Measurements from ENCODE around the gene TRAFD1. TPM values are rescaled to one million over a fixed set of nuclear protein-coding genes. Genes with fewer than 3 reads are reported as not detected.

The TRAFD1 gene
- total and polyA plus RNA-seq, 9 of the 15 experiments (the other 6 are each of a cell fraction or from before 2014, with no cell fraction given): 41.3 to 85.5 (median 54.5) TPM

DNA sequence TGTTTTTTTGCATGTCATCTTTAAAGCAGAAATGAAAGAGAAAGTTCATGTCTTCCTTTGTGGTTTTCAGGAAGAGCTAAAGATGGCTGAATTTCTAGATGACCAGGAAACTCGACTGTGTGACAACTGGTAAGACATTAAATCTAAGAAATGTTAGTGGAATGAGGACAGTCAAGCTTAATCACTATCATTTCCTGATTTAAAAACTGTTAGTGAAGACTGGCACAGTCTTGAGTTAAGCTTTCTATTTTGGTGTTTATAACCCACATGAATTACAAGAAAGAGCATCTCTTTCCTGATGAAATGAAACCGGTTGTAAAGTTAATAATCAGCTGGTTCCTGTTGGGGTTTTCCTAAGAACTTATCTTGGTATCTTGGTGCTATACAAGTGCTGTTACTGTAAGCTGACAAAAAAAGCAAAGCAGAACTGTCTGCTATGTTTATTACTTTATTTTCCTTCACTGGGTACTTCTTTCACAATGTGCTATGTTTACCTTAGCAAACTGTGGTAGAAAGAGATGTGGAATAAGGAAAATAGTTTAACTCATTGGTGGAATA lies 5.2 kb downstream of the TRAFD1 start (continued):
- TF ChIP-seq, protein P1, sequence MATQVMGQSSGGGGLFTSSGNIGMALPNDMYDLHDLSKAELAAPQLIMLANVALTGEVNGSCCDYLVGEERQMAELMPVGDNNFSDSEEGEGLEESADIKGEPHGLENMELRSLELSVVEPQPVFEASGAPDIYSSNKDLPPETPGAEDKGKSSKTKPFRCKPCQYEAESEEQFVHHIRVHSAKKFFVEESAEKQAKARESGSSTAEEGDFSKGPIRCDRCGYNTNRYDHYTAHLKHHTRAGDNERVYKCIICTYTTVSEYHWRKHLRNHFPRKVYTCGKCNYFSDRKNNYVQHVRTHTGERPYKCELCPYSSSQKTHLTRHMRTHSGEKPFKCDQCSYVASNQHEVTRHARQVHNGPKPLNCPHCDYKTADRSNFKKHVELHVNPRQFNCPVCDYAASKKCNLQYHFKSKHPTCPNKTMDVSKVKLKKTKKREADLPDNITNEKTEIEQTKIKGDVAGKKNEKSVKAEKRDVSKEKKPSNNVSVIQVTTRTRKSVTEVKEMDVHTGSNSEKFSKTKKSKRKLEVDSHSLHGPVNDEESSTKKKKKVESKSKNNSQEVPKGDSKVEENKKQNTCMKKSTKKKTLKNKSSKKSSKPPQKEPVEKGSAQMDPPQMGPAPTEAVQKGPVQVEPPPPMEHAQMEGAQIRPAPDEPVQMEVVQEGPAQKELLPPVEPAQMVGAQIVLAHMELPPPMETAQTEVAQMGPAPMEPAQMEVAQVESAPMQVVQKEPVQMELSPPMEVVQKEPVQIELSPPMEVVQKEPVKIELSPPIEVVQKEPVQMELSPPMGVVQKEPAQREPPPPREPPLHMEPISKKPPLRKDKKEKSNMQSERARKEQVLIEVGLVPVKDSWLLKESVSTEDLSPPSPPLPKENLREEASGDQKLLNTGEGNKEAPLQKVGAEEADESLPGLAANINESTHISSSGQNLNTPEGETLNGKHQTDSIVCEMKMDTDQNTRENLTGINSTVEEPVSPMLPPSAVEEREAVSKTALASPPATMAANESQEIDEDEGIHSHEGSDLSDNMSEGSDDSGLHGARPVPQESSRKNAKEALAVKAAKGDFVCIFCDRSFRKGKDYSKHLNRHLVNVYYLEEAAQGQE (IDR thresholded peaks at IDR 0.05; ENCODE audit: borderline replicate concordance): no peak
- TF ChIP-seq, protein P1 (CRISPR knock-in tag; IDR thresholded peaks at IDR 0.05; ENCODE audit: low read depth): no peak
- TF ChIP-seq MAFG (tag; conservative IDR thresholded peaks at IDR 0.05) (peak; percentile 47), STAT5A (IDR thresholded peaks at IDR 0.05; ENCODE audit: borderline replicate concordance, low read length) (0 out of 2 replicates have a peak, but pooled peaks have one; percentile 1), AFF1 (IDR thresholded peaks at IDR 0.05; ENCODE audit: low read depth in 1 of 2, partially characterized antibody in 2 of 2) (peak in 1 of 2 experiments; percentile 37), ZFP30 (CRISPR knock-in tag; IDR thresholded peaks at IDR 0.05; ENCODE audit: borderline replicate concordance) (no peak), POLR2H (tag; IDR thresholded peaks at IDR 0.05; ENCODE audit: low read depth) (peak; percentile 53), ARNT (IDR thresholded peaks at IDR 0.05) (peak in 1 of 2 experiments; percentile 28; a peak in 1 of 4 replicates), SRSF1 (IDR thresholded peaks at IDR 0.05; ENCODE audit: low read depth, low read length) (no peak), ZNF764 (CRISPR knock-in tag; IDR thresholded peaks at IDR 0.05; ENCODE audit: low read depth) (no peak)
- TF ChIP-seq, protein P2, sequence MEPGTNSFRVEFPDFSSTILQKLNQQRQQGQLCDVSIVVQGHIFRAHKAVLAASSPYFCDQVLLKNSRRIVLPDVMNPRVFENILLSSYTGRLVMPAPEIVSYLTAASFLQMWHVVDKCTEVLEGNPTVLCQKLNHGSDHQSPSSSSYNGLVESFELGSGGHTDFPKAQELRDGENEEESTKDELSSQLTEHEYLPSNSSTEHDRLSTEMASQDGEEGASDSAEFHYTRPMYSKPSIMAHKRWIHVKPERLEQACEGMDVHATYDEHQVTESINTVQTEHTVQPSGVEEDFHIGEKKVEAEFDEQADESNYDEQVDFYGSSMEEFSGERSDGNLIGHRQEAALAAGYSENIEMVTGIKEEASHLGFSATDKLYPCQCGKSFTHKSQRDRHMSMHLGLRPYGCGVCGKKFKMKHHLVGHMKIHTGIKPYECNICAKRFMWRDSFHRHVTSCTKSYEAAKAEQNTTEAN (CRISPR knock-in tag; IDR thresholded peaks at IDR 0.05): no peak
